ENCODE results near the gene AR. TPM values are rescaled to one million over a fixed set of nuclear protein-coding genes. Genes with fewer than 3 reads are reported as not detected.

Gene AR
- total RNA-seq, 1 donor from 2014 or later = 1.2 TPM

- no peak for DNase-seq (ENCODE audit: low read depth in 2 of 2)
Observed at GRCh38 chrX:67723580-67724351, 179.9 kb downstream of the AR start.

DNA sequence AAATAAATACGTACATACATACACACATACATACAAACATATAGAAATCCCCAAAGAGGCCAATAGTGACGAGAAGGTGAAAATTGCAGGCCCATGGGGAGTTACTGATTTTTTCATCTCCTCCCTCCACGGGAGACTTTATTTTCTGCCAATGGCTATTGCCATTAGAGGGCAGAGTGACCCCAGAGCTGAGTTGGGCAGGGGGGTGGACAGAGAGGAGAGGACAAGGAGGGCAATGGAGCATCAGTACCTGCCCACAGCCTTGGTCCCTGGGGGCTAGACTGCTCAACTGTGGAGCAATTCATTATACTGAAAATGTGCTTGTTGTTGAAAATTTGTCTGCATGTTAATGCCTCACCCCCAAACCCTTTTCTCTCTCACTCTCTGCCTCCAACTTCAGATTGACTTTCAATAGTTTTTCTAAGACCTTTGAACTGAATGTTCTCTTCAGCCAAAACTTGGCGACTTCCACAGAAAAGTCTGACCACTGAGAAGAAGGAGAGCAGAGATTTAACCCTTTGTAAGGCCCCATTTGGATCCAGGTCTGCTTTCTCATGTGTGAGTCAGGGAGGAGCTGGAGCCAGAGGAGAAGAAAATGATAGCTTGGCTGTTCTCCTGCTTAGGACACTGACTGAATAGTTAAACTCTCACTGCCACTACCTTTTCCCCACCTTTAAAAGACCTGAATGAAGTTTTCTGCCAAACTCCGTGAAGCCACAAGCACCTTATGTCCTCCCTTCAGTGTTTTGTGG is 180.7 kb downstream of the AR start:
- peak in 1 of 2 donors; percentile 40 for DNase-seq (ENCODE audit: low read depth in 2 of 2)

DNA sequence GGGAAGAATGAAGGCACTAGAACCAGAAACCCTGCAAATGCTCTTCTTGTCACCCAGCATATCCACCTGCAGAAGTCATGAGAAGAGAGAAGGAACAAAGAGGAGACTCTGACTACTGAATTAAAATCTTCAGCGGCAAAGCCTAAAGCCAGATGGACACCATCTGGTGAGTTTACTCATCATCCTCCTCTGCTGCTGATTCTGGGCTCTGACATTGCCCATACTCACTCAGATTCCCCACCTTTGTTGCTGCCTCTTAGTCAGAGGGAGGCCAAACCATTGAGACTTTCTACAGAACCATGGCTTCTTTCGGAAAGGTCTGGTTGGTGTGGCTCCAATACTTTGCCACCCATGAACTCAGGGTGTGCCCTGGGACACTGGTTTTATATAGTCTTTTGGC is 181.7 kb downstream of the AR start:
- DNase-seq (ENCODE audit: low read depth in 2 of 2) = no peak

DNA sequence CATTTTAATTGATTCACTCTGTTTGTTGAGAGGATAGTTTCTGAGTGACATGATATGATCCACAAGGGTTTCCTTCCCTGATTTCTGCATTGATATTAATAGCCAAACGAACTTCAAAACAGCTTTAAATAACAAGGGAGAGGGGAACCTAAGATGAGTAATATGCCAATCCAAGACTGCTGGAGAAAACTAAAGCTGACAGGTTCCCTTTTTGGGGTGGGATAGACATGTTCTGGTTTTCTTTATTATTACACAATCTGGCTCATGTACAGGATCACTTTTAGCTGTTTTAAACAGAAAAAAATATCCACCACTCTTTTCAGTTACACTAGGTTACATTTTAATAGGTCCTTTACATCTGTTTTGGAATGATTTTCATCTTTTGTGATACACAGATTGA is 182.2 kb downstream of the AR start:
- DNase-seq (ENCODE audit: low read depth in 2 of 2) = no peak

GRCh38 chrX:67727576-67727975 is 183.8 kb downstream of the AR start:
- DNase-seq (ENCODE audit: low read depth in 2 of 2) = no peak

GRCh38 chrX:67730296-67730695 is 186.5 kb downstream of the AR start:
- DNase-seq (ENCODE audit: low read depth in 2 of 2) = peak in 1 of 2 donors; percentile 37

DNA sequence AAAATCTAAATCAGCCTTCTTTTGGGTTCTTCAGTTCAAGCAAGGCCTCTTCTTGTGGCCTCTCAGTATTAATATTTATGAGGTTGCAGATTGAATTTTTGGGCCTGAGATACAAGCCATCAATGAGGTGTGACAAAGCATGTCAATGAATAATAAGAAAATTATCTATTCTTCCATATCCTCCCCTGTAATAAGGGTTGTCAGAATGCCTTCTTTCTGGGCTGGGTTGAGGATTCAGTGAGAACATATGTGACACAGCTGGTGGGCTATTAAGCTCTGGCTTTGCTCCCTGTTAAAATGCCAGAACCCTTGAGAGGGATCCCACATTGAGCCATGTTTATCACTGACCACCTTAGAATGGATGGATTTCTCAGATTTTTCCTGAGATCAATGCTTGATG is 187.2 kb downstream of the AR start:
- no peak for DNase-seq (ENCODE audit: low read depth in 2 of 2)

- DNase-seq (ENCODE audit: low read depth in 2 of 2) = no peak
Observed at GRCh38 chrX:67732864-67733263, 189.0 kb downstream of the AR start.

DNA sequence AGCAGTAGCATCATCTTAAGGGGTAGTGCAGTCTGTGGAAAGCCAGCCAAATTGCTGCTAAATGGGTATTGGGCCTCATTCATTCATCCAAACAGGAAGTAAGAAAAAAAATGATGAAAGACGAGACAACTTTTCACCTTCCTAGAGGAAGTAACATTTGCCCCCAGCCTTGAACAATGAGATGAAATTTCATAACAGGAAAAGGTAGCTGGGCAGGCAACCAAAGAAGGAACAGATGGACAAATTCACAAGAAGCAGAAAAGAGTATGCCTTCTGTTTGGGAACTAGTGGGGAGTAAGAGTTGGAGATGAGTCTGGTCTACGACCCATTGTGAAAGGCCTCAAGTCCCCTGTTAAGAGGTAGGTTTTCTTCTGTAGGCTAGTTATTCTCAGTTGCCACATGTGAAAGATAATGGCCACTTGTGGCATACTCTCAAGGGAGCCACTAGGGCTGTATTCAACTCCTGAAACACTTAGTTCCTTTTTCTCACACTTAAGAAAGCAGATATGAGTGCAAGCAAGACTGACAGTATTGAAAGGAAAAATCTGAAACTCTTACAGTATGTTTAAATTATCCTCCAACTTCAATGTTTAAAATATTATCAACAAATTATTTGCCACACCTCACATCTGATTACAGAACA is 190.4 kb downstream of the AR start:
- peak; percentile 64 to 76 for DNase-seq (ENCODE audit: low read depth in 2 of 2)

DNA sequence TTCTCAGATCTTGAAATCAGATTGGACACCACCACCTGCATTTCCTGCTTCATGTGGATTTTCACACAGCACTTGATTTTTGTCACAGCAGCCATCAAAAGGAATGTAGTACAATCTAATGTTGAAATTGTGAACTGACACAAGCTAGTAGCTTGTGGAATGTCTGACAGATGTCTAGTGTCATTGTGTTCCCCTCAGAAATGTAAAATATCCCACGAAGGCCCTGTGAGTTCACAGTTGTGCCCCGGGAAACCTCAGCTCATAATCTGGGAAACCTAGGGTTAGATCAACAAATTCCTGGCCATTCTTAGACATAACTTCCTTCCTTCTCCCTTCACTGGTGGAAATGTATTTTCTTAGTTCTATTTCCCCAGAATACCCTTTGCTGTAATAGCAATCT is 205.7 kb downstream of the AR start:
- peak in 1 of 2 donors; percentile 12 for DNase-seq (ENCODE audit: low read depth in 2 of 2)

GRCh38 chrX:67750694-67751093 is 206.9 kb downstream of the AR start:
- no peak for DNase-seq (ENCODE audit: low read depth in 2 of 2)

DNA sequence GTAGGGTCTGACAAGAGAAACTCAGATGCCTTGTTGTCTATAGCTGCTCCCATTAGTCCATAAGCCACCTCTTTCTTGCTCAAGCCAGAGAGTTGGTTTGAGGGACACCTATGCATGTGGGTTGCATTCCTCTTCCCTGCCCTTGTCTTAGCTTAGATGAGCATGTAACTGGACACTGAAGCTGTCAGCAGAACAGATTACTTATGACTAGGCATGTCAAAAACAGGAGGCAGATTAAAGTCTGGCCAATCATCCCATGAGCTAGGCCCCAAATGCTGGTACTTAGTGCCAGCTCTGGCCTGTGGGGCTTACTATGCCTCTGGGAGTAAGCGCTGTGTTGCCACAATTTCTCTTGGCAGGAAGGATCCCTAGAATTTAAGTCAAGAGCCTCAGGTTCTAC is 215.2 kb downstream of the AR start:
- no peak for DNase-seq (ENCODE audit: low read depth in 2 of 2)

- no peak for DNase-seq (ENCODE audit: low read depth in 2 of 2)
Observed at GRCh38 chrX:67777148-67777547, 233.3 kb downstream of the AR start.

DNA sequence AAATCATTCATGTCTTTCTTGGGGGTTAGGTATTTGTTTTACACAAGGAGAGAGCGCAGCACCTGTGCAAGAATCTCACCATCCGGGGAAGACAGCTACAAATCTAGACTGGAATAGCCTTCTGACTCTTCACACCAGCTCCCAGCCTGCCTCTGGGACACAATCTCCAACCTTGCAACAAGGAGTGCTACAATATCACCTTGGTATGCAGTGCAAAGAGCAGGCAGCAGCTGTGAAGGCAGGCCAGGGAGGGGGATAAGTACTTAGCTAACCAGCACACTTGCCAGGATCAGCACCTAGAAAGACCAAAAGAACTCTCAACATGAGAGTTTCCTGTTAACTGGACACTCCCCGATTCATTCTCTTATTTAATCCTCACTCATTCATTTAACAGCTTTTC is 235.3 kb downstream of the AR start:
- no peak for DNase-seq (ENCODE audit: low read depth in 2 of 2)

Data from lung microvascular endothelial cell (primary cell).